22Rv1 (cell line): Measurements from ENCODE around the gene GOLT1B.

Source experiments
- H3K27ac ChIP-seq: fragments of 450-650 bp; 2 replicates; pipeline ENCODE4 v1.5.1; 2017
- ZFX ChIP-seq: fragments of 450-650 bp; IDR thresholded peaks from 2 replicates; pipeline ENCODE4 v1.6.1; 2017; ENCODE audit warnings: antibody characterized with exemption, borderline replicate concordance
- TF ChIP-seq, protein P1 (sequence below): fragments of 450-650 bp; IDR thresholded peaks from 2 replicates; pipeline ENCODE4 v1.5.1; 2017; ENCODE audit warnings: mild to moderate bottlenecking

GOLT1B gene

DNA sequence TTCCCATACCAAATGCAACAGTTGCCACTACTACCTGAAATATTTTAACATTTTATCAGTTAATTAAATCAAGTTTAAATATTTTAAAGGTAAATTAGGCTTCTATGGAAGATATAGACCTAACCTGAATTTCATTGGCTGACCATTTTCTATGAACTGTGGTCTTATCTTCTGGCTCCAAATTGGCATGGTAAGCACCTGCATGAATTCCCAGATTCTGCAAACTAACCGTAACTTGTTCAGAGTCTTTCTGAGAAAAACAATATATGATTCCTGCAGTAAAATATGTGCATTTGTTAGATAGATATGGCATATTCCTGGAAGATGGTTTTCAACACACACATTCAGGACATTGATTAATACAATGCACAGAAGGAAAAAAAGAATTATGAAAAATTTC, 26.0 kb upstream of the GOLT1B start:
- H3K27ac ChIP-seq = no peak overlapping the region
- TF ChIP-seq ZFX = no peak
- TF ChIP-seq, protein P1, sequence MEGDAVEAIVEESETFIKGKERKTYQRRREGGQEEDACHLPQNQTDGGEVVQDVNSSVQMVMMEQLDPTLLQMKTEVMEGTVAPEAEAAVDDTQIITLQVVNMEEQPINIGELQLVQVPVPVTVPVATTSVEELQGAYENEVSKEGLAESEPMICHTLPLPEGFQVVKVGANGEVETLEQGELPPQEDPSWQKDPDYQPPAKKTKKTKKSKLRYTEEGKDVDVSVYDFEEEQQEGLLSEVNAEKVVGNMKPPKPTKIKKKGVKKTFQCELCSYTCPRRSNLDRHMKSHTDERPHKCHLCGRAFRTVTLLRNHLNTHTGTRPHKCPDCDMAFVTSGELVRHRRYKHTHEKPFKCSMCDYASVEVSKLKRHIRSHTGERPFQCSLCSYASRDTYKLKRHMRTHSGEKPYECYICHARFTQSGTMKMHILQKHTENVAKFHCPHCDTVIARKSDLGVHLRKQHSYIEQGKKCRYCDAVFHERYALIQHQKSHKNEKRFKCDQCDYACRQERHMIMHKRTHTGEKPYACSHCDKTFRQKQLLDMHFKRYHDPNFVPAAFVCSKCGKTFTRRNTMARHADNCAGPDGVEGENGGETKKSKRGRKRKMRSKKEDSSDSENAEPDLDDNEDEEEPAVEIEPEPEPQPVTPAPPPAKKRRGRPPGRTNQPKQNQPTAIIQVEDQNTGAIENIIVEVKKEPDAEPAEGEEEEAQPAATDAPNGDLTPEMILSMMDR = no peak

- TF ChIP-seq, protein P1 = no peak
- no peak for TF ChIP-seq ZFX
- no peak overlapping the region for H3K27ac ChIP-seq
Measured at GRCh38 chr12:21476949-21477348, 24.6 kb upstream of the GOLT1B start.

DNA sequence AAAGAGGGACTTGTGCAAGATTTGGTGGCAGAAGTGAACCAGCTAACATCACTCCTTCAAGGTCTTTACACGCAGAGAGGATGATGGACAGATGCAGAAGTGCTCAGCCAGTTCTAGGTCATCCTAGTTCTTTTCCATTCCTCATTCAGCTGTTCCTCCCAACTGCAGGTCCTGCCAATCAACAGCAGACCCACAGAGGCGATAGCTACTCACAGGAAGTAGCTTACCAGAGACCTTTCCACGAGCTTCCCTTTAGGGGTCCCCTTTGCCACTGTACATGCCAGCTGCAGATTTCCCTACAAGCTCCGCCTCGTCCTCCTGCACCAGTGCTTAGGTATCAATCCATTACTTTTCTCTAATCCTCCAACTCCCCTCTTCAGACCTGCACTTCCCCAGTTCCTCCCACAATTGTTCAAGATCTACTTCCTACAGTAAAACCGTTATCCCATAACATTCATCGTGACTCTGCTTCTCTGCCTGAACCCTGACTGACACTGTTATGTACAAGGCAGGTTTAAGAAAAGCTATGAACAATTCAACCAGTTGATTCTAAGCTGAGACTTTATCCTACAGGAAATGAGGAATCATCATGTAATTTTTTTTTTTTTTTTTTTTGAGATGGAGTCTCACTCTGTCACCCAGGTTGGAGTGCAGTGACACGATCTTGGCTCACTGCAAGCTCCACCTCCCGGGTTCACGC, 22.7 kb upstream of the GOLT1B start:
- no peak for TF ChIP-seq ZFX
- TF ChIP-seq, protein P1 = no peak
- no peak overlapping the region for H3K27ac ChIP-seq

GRCh38 chr12:21483531-21483930, 18.1 kb upstream of the GOLT1B start:
- TF ChIP-seq, protein P1 = no peak
- no peak for TF ChIP-seq ZFX
- H3K27ac ChIP-seq = no peak overlapping the region

- H3K27ac ChIP-seq = no peak overlapping the region
- TF ChIP-seq, protein P1 = no peak
- TF ChIP-seq ZFX = no peak
Measured at GRCh38 chr12:21485998-21486397, 15.6 kb upstream of the GOLT1B start.

DNA sequence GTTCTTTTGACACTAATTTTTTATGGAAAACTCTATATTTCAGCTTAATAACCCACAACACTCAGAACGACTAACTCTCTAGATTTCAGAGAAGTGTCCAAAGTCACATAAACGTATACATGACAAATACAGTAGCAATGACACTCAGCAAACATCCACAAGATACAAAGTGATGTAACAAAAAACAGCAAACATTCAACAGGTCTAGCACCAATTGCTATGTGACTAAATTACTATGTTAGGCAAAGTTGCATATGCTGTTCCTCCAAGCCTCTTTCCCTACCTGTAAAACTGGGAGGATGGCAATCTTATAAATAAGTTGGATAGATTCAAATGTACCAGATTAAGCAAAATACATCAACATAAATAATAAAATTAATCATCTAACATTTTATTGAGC, 1.8 kb upstream of the GOLT1B start:
- H3K27ac ChIP-seq = no peak overlapping the region

DNA sequence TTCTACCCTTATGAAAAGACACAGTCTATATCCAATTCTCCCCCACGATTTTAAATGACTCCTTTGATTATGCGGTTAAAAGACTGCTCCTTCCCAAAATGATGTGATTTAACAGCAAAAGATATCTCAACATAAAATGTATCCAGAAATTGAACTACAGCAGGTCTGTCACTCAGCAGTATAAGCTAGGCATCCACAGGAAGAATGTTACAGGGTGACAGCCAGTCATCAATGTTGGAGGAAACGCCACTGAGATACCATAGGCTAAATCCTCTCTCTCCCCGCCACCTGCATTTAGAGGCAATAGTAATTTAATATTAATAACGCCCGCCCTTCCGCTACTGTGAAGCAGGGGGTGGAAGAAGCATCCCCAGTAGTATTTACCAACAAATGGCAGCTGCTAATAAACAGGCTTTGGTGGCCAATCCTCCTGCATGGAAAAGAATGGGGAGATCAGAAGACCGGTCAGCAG, 767 bp upstream of the GOLT1B start:
- TF ChIP-seq, protein P1 = no peak
- no peak for TF ChIP-seq ZFX
- peak overlapping the region; percentile 64 for H3K27ac ChIP-seq

More for the DNA sequence above, 1.8 kb upstream of the GOLT1B start:
- TF ChIP-seq, protein P1 = no peak
- no peak for TF ChIP-seq ZFX
